ENCODE measurements around the gene WT1.

The WT1 gene

DNA sequence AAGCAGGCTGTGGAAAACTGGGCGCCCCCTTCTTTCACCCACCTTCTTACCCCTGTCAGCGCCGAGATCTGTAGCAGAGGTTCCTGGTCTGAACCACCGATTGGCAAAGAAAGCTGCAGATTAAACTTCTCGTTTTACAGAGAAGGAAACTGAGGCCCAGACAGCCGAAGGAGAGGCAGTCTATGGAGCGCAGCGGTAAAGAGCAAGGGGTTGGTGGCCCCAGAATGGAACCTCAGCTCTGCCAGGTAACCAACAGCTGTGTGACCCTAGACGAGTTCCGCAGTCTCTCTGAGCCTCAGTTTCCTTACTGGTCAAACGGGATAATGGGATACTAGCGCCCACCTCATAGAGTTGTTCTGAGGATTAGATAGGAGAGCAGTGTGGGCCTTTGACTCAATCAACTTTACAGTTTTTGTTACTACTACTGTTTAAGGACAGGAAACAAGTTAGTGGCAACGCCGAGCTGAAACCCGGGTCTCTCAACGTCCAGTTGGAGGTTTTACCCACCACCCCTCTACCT, 3.1 kb upstream of the WT1 start:
- DNase-seq = no peak

DNA sequence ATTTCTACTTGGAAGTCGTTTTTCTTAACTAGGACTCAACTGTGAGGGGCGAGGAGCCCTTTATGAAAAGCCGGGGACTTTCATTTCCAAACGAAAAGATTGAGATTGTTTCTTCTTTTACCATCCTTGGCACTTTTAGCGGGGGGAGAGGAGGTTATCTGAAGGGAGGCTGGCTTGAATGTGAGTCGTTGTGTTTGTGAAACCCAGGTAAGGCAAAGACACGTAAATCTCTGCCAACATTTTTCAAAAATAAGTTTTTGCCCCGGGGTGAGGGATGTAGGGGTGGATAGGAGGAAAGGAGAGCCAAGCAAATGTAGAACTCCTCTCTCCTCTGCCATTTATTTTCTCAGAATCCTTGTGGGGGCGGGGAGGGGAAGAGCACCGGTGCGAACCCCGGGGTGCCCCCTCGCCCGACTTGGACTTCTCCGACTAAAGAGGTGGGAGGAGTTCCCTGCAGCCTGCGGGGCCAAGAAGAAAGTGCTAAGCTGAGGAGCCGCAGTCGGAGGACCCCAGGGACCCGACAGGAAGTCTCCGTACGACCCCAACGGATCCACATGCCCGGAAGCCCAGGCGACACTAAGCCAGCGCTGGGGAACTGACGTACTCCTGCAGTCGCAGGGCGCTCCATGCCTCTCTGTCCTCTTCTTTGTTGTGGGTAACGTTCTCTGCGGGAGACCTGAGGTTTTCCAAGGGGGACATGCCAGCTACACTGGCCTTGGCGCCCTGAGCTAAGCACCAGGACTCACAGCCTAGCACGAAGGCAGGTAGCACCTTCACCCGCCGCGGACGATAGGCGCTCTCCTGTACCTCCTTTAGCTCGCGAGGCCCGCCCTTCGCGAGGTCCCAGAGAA, 2.4 kb upstream of the WT1 start:
- no peak for DNase-seq

DNA sequence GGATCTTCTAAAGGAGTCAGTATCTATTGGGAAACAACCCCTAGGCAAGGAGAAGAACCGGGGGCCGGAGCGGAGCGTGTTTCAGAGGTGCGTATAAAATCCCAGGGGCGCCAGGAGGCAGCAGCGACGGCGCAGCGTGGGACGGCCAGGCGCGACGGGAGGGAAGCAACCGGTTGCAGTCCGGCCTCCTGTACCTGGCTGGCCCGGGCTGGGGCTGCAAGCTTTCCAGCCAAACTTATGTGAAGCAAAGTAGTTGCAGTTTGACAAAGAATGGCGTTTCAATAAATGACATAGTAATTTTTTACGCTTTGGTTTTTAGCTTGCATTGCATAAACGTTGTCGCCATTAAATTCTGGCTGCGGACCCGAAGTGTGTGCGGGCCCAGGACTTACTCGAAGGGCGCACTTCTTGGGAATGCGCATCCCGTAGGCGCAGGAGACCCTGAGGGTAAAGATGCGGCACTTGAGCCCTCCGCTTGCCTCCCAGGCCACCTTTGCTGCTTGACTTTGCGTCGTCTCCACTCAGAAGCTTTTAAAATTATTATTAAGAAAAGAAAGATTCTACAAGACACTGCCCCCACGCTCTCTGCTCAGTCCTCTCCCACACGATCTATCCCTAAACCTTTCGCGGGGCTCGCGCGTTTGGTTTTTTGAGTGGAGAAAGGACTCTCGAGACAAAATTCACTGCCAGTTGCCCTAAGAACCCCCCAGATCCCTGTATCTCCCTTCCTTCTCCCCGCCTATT, 1.6 kb upstream of the WT1 start:
- no peak for DNase-seq

DNA sequence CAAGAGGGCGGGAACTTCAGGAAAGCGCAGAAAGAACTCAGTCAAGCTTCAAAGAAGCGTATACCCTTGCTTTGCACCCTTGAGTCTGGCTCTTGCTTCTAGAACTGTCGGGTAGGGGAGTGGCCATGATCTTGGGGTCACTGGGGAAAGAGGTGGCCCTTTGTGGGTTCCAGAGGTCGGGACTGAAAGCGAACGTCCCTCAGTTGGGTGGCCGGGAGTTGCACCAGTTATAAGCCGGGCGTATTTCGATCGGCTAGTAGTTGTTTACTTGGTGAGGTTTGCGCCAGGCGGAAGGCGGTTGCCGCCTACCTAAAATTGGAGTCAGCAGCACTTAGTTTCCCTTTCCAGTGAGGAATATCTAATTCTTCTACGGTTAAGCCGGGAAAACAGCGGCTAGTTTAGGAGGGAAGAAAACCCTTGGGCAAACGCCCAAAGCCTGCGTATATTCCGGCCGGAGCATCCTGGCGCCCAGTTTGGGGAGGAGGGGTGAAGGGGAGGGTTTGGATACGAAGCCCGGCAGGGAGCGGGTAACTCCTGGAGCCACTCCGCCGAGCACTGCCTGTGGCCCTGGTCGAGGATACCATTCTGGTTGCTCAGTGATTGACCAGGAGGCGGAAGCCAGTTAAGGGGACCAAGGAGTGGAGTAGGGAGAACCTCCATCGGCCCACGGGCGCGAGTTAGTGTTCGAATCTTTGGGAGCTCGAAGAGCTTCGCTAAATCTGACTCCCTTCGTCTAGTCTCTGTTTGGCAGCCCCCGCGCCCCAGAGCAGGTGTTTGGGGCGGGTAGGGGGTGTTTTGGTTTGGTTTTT, 807 bp upstream of the WT1 start:
- DNase-seq = no peak

DNA sequence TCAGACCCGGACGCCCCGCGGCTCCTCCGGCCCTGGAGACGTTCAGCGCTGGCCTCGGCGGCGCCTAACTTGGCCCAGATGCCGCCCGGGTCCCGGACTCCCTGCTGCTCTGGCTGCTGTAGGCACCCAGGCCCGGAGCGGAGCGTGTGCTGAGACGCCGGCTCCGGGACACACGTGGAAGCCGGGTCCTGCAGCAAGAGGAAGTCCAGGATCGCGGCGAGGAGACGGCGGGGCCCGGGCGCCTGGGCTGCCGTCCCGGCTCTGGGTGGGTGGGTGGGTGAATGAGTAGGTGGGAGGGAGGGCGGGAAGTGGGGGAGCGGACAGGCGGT, 223 bp downstream of the WT1 start:
- no peak for DNase-seq

DNA sequence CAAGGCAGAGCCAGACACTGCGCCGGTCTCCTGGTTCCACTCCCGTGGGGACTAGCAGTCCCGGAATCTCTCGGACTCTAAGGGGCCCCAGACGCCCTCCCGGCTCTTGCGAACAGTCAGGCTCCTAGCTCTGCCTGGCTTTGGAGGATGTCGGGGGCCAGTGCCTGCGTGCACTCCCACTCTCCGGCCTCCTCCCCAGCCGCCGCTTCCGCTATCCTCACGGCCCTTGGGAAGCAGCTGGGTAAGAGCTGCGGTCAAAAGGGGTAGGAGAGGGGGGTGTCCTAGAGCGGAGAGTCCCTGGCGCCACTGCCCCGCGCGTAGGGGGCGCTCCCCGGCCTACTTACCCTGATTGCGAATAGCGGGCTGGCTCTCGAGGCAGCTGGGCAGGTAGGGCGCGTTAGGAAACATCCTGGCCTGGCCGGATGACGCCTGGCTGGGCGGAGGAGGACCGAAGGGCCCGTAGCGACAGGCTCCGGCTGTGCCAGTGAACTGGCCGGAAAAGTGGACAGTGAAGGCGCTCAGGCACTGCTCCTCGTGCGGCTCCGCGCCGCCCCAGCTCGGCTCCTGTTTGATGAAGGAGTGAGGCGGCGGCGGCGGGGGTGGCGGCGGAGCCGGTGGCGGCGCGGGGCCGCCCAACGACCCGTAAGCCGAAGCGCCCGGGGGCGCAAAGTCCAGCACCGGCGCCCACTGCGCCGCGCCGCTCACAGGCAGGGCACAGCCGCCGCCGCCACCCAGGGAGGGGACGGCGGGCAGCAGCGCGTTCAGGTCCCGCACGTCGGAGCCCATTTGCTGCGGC, 785 bp downstream of the WT1 start:
- no peak for DNase-seq

DNA sequence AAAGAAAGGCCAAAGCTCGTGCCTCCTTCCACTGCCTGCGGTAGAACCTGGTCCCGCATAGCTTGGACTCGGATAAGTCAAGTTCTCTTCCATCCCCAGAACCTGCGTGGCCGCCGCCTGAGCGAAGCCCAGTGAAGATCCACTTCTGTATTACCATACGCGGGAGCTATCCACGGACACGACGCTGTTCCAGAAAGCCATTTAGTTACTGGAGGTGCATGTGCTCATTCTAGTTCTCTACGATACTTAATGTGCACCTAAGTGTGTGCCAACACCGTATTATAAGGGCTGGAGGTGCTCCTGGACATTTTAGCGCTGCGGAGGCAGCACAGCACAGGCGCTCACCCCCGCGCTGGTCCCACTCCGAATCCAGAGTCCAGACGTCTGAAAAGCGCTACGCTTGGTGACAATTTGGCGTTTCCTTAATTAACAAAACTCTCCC, 1.4 kb downstream of the WT1 start:
- no peak for DNase-seq

DNA sequence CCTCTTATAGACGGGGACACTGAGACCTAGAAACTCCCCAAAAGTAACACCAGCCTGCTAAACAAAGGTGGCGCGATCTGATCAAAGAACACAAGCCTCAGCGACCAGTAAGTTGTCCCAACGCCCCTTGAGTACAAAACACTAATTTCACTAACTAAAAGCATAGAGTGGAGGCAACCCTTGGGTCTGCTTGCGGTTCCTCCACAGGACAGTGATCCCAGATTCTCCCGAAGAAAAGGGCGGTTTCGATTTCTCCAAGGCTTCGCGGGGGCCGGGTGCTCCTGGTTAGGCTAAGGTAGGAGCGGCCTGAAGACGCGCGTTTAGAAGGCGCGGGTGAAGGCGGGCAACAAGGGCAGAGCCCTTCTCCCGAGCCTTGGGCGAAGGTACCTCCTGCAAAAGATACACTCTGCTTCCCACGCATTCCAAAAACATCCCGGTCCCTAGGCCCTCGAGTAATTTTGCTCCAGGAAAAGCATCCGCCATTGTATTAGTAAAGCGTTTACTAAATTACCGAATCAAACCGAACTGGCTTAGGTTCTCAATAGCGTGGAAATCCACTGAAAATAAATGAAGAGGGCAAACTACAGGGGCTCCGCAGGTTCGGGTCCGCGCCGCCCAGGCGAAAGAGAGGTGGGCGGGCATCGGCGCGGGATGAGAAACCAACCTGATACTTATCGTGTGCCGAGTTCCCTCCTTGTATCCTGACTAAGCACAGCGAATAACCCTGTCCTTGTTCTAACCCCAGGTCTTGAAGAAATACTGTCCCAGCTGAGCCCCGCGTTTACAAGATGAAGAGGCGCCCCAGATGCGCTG, 2.0 kb downstream of the WT1 start:
- DNase-seq = no peak

DNA sequence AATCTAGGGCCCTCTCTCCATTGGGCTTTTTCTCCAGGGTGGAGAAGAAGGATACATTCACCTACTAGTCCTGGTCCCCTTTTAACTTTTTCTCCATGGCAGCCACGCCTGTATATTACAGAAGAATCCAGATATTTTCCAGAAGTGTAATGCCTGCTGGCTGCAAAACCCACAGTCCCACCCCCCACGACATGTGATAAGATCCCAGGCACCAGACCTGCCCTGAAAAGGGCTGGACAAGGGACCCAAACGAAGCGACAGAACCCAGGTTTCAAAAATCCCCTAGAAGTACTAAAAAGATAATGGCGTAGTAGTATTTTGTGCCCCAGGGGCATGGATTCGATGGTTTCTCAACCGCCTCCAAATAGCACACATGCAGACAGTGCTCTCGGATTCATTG, 2.8 kb downstream of the WT1 start:
- no peak for DNase-seq

DNA sequence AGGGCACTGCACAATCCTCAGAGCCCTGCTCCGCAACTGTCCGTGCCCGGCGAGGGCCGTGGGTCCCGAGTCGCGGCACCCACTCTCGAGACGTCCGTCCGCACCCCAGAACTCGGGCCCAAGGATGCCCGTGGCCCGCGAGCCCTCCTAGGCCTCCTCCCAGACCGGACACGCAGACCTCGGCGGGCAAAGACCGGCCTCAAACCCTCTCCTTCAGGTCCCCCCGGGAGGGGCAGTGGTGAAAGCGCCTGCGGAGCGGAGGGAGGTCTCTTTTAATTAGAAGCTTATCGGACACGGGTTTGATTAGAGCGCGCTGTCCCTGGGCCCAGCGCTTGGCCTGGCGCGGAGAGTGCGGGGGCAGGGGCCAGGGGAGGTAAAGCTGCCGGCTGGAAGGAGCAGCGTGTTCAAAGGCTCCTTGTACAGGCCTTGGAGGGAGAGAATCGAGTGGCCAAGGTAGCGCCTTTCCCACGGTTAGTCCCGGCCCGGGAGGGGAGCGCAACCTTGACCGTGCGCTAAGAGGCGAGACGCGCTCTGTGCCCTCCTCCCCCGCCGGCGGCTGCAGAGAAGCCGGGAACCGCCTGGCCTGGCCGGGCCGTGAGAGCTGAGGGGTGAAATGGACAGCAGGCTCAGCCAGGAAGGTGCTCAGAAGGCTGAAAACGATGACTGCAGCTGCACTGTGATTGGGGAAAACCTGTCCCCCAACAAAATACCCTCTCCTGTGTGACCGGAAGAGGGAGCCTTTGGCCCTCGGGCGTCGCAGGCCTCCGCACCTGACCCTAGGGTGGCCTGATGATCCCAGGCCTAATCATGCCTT, 4.6 kb downstream of the WT1 start:
- no peak for DNase-seq

DNA sequence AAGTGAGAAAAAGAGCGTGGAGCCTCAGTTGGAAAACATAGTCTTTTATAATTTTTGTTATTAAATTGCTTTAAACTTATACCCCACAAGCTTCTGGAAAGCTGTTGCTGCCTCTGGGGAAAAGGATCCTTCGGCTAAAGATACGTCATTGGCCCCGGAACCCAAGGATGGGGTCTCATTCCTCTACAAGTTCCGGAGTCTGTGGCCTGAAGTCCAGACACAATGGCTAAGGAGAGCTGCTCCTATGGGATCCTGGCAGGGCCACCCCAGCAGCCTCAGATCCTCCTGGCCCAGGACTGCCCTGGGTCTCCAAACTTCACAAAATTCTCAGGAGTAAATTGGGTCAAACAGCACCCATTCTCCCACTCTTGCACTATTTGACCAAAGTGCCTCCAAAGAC, 5.9 kb downstream of the WT1 start:
- DNase-seq = no peak

DNA sequence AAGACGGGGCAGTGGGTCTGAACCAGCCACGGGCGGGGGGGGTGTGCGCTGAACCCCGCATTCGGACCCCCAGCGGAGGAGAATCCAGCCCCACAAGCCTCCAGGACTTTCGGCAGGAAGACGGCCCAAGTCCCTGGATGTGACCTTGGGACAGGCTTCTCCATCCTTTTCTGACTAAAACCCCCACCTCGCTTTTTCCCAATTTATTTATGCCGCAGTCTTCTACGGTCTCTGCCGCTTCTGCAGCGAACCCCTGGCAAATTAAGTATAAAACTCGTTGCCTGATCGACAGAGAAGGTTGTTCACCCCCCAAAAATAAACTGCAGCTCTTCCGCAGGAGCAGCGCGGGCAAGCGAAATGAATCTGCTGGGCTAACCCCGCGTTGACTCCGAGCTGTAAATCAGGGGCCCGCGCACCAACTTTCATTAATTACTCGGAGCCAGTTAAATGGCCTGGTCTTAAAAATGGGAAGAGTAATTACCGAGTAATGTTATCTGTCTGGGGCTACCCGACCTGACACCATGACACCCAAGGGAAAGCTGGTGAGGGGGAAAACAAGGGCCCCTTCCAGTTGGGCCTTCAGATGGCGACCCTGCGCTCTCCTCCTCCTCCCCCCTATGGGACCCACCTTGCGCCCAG, 6.6 kb downstream of the WT1 start:
- no peak for DNase-seq

DNA sequence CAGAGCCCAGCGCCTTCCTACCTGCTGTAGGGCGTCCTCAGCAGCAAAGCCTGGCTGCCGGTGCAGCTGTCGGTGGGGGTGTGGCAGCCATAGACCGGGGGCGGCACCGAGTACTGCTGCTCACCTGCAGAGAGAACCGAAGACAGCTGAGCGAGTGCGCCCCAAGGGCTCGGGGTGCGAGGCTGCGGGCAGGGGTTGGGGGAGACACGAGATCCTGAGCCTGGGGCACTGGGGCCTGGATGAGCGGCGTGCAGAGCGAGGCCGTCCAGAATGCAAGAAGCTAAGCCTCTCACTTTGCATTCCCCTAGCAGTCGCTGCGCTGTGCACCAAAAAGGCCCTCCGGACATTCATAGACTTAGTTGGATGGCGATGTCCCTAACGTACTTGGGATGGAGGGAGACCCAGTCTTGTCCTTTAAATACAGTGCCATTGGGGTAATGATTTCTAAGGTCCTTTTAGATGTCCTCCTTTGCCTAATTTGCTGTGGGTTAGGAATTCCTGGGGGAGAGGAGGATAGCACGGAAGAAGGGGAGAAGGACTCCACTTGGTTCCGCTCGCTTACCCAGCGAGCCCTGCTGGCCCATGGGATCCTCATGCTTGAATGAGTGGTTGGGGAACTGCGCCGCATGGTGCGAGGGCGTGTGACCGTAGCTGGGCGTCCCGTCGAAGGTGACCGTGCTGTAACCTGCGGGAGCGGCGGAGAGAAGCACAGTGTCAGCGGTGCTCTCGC, 7.2 kb downstream of the WT1 start:
- DNase-seq = no peak

DNA sequence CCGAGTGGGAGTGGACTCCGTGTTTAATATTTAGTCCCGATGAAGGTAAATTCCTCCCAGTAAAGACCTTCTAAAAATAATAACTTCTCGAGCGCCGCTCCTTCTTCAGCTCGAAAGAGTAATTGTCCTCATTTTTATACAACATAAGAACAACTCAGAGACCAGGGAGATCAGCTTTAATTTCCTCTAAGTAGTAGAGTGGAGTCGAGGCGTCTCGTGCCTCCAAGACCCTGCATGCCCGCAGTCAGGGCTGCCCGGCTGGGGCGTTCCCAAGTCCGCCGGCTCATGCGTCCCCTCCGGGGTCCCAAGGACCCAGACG, 7.8 kb downstream of the WT1 start:
- DNase-seq = no peak

DNA sequence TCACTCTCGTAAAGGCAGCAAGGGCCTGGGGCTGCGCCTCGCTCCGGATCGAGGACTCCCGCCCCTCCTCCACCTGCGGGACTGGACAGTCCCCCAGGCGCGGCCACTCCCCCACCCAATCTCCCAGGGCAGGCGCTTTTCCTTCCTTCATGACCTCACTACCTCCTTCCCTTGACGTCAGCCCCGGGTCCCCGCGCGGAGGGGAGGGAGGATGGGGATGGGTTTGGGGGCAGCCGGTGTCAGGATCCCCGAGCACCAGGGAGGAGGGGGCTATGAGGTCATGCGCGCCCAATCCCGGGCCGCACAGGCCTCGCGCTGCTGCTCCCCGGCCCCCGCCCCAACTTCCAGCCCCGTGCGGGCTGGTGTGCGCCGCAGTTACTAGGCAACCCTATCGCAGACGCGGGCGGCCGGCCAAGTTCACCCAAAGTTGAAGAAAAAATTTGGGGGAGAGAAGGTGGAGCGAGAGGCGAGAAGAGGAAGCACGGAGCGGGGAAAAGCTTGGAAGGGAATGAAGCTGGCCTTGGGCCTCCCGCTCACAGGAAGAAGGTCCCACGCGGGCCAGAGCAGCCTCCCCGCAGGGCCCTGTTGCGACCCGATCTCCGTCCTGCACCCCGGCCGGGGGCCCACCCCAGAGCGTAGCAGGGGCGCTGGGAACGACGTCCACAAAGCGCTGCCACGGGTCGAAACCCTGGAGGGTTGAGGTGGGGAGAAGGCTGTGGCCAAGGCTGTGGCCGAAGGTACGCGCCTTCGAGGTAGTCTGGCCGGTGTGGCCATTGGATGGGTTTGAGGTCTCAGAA, 8.3 kb downstream of the WT1 start:
- DNase-seq = peak; percentile 4

DNA sequence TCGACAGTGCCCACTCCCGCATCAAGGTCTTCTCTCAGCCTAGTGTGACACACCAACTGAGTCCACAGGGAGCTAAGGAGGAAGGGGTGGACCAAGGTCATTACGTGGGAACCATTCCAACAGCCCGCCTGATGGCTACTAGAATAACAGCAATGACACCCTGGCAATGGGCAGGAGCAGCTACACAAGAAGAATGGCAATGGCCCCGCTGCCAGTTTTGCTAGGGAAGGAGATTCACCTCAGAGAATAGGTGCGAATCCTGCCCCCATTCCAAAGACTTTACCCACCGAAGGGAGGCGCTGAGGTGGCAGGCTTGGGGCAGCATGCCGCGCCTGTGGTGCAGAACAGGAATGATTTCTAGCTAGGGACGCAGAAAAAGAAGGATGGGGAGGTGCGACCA, 9.1 kb downstream of the WT1 start:
- DNase-seq = no peak

DNA sequence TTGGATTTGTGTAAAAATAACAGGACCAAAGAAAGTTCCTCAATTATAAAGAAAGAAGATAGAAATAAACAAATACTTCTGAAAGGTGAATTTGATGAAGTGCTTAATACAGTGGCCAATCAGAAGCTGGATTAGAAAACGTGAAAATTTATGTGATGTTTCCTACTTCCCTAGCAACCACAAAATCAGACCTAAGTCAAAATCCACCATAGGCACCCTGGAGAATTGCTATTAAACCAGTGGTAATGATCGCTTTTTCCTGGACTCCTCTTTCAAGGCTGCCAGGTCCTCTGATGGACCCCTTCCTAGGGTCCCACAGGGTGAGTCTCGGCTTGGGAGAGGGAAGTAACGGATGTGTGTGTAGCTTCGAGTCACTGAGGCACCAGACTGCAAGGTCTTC, 9.6 kb downstream of the WT1 start:
- no peak for DNase-seq

DNA sequence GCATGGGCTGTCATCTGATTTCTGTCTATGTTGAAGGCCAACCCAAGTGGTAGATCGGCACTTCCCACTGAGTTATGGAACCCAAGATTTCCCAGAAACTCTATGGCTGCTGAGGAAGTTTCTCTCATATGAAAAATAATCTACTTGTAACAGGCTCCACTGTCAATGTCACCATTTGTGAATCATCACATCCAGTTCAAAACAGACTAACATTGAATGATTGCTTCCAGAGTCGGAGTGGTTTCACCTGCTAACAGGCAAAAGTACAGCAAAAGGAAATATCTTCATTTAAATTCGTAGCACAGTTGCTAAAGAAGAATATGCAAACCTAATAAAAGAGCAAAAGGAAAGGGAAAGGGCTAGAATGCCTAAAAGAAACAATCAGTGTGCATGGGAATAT, 12.8 kb downstream of the WT1 start:
- DNase-seq = no peak

DNA sequence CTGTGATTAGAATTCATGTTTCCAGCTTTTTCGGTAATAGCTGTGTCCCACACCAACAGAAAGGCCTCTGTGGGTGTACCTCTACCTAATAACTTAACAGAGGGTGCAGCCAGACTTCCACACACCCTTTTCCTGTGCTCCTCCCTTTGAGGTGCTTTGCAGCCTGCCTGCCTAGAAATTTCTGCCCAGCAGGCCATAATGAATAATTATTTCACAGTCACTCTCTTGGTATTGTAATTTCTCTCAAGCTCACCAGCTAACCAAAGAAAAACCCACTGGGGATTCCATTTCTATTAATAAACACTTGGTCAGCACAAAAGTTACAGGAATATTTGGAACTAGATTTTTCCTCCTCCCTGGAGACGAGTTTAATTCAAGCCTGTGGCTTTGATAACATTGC, 13.3 kb downstream of the WT1 start:
- no peak for DNase-seq

Measured in COR-L47 (cell line).